OCI-LY7 (cell line): ENCODE measurements around the gene ZMPSTE24.

ENCODE experiments used
- EZH2phosphoT487 ChIP-seq: fragments of 200-600 bp; sonication (generic); IDR thresholded peaks from 2 replicates; pipeline ENCODE4 v1.6.1; 2018; ENCODE audit warnings: low read depth, borderline replicate concordance, mild to moderate bottlenecking, mixed run types, antibody characterized with exemption, low read length, moderate library complexity, mixed read lengths
- TF ChIP-seq, protein P1 (sequence below): fragments of 200-600 bp; sonication (generic); conservative IDR thresholded peaks from 2 replicates; pipeline ENCODE4 v1.5.1; 2014; ENCODE audit warnings: mild to moderate bottlenecking, antibody characterized with exemption, low read length, moderate library complexity, mixed read lengths

DNA sequence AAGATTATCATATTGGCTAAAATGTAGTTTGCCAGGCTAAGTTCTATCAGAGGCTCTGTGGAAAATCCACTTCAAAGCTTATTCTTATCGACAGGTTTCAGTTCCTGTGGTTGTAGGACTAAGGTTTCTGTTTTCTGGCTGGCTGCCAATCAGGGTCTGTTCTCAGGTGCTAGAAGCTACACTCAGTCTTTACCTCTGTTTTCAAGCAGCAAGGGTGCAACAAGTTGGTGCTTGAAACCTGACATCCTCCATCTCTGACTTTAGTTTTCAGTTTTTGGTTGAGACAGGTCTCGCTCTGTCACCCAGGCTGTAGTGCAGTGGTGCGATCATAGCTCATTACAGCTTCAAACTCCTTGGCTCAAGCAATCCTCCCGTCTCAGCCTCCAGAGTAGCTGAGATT lies 25.6 kb upstream of the ZMPSTE24 start:
- TF ChIP-seq, protein P1, sequence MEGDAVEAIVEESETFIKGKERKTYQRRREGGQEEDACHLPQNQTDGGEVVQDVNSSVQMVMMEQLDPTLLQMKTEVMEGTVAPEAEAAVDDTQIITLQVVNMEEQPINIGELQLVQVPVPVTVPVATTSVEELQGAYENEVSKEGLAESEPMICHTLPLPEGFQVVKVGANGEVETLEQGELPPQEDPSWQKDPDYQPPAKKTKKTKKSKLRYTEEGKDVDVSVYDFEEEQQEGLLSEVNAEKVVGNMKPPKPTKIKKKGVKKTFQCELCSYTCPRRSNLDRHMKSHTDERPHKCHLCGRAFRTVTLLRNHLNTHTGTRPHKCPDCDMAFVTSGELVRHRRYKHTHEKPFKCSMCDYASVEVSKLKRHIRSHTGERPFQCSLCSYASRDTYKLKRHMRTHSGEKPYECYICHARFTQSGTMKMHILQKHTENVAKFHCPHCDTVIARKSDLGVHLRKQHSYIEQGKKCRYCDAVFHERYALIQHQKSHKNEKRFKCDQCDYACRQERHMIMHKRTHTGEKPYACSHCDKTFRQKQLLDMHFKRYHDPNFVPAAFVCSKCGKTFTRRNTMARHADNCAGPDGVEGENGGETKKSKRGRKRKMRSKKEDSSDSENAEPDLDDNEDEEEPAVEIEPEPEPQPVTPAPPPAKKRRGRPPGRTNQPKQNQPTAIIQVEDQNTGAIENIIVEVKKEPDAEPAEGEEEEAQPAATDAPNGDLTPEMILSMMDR, result no peak
- TF ChIP-seq EZH2phosphoT487, result no peak
